Calu3 (cell line): ENCODE results near the gene PARP12. TPM values are rescaled to one million over a fixed set of nuclear protein-coding genes. Genes with fewer than 3 reads are reported as not detected.
A peak's percentile ranks its signal among the peaks of the same experiment; 100 is the strongest.

Experiments
- BruUV-seq: library from RNA; stranded (reverse); fragments of 400-500 nt; replicated peaks from 2 replicates; lab custom pipeline; 2021; lab: Mats Ljungman, UMichigan
- CTCF ChIA-PET: fragments of 300-600 bp; sonication (Branson Sonifier 250); formaldehyde crosslinking; loops from one replicate; lab custom pipeline; 2022; ENCODE audit warnings: antibody characterized with exemption; lab: Charles Lee
- DNase-seq: peaks from one replicate; pipeline ENCODE4 v3.0.0; 2022
- H3K27ac Mint-ChIP-seq: one replicate; pipeline ENCODE4 v1.8.0; 2022; ENCODE audit warnings: mixed read lengths; ENCODE audit not compliant: unreplicated experiment
- H3K27me3 Mint-ChIP-seq: one replicate; pipeline ENCODE4 v1.8.0; 2022; ENCODE audit warnings: mixed read lengths; ENCODE audit not compliant: unreplicated experiment
- H3K36me3 Mint-ChIP-seq: one replicate; pipeline ENCODE4 v1.8.0; 2022; ENCODE audit warnings: mild to moderate bottlenecking, moderate library complexity, mixed read lengths; ENCODE audit not compliant: insufficient read depth, unreplicated experiment
- H3K4me1 Mint-ChIP-seq: one replicate; pipeline ENCODE4 v1.8.0; 2022; ENCODE audit warnings: mild to moderate bottlenecking, low read depth, mixed read lengths; ENCODE audit not compliant: unreplicated experiment
- H3K4me3 Mint-ChIP-seq: one replicate; pipeline ENCODE4 v1.8.0; 2022; ENCODE audit warnings: mild to moderate bottlenecking, low read depth, moderate library complexity, mixed read lengths; ENCODE audit not compliant: unreplicated experiment
- H3K9me3 Mint-ChIP-seq: one replicate; pipeline ENCODE4 v1.8.0; 2022; ENCODE audit warnings: low read depth, mixed read lengths; ENCODE audit not compliant: unreplicated experiment
- intact Hi-C: fragments of 100-400 bp; cut with micrococcal nuclease; formaldehyde crosslinking; loops from one replicate; pipeline ENCODE4 v1.10.0; 2022; ENCODE audit not compliant: unreplicated experiment
- total RNA-seq: library from RNA; stranded (reverse); gene quantifications from 2 replicates; pipeline ENCODE4 v1.2.3, GENCODE V29; 2022
- TF ChIP-seq, protein P1 (sequence below): fragments of 200-600 bp; IDR thresholded peaks from one replicate; pipeline ENCODE4 v1.8.0; 2022; ENCODE audit warnings: antibody characterized with exemption; ENCODE audit not compliant: unreplicated experiment

The PARP12 gene
- total RNA-seq, 1 experiment from 2014 or later, result 66.6 TPM

DNA sequence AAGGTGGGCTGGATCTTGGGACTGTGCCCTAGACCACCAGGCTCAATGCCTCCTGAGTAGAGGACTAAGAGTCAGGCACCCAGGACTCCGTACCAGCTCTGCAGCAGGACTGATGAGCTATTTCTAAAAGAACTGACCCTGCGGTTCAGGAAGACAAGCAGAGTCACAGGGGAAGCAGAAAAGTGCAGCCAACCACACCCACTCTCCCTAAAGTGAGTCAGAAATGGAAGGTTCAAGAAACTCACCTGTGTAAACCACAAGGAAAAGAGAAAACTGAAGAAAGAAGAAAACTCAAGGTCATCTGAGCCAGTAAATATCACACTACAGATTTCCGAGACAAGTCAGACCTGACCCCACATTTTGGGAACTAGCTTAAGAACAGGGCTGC, 2.5 kb downstream of the PARP12 start:
- no TSS peak for BruUV-seq
- no peak for DNase-seq
- H3K4me1 Mint-ChIP-seq, result peaks cover 37% of the 10 kb centered on the region
- intact Hi-C loops, result loop anchor here (5.0 kb wide), 1 partner anchor 172 kb away; no protein-coding TSS in a partner anchor
- peak overlapping the region; percentile 55 for H3K4me3 Mint-ChIP-seq
- no peaks in the 10 kb centered on the region for H3K9me3 Mint-ChIP-seq
- TF ChIP-seq, protein P1, sequence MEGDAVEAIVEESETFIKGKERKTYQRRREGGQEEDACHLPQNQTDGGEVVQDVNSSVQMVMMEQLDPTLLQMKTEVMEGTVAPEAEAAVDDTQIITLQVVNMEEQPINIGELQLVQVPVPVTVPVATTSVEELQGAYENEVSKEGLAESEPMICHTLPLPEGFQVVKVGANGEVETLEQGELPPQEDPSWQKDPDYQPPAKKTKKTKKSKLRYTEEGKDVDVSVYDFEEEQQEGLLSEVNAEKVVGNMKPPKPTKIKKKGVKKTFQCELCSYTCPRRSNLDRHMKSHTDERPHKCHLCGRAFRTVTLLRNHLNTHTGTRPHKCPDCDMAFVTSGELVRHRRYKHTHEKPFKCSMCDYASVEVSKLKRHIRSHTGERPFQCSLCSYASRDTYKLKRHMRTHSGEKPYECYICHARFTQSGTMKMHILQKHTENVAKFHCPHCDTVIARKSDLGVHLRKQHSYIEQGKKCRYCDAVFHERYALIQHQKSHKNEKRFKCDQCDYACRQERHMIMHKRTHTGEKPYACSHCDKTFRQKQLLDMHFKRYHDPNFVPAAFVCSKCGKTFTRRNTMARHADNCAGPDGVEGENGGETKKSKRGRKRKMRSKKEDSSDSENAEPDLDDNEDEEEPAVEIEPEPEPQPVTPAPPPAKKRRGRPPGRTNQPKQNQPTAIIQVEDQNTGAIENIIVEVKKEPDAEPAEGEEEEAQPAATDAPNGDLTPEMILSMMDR, result no peak
- H3K36me3 Mint-ChIP-seq, result peaks cover 33% of the 10 kb centered on the region
- H3K27me3 Mint-ChIP-seq, result no peaks in the 10 kb centered on the region
- CTCF ChIA-PET, result interaction anchor here (0.6 kb wide), 3 partner anchors 15 to 1581 kb away, joined by 3 to 4 read pairs (median 3); no protein-coding TSS in a partner anchor
- H3K27ac Mint-ChIP-seq, result peak overlapping the region; percentile 55

DNA sequence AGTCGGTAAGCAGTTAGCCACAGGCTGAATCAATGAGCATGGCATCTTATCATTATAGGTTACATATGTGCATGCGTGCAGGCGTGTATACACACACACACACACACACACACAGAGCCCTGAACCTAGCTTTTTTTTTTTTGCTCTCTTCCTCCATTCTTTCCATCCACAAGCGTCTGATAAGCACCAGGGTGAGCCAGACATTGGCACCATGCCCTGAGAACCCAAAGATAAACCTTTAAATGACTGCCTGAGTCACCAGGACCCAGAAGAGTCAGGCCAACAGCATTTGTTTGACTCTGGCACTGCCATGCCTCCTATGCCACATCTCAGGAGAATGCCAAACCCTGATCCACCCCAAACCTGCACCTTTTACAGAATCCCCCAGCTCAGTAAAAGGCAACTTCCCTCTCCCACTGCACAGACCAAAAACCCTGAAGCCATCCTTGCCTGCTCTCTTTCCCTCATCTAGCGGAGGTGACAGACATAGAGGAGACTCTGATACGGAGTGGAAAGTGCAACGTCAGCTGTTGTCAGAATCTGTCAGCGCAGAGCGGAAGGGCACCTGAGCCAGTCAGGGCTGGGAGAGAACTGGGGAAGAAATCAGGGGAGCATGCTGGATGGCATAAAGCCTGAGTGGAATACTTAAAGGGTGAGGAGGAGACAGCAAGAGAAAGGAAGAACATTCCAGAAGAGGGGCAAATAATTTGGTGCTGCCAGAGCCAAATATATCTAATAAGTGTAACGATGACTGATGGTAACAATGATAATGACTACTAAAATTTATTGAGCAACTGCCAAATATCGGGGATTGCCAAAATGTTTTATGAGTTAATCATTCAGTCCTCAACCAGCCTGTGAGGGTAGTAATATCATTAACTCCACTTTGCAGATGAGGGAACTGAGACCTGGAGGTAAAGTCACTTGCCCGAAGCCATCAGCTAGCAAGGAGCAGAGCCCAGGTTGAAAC, 3.2 kb downstream of the PARP12 start:
- no peaks in the 10 kb centered on the region for H3K27me3 Mint-ChIP-seq
- H3K4me3 Mint-ChIP-seq, result peak overlapping the region; percentile 55
- intact Hi-C loops, result loop anchor here (5.0 kb wide), 2 partner anchors 173 to 418 kb away; partner anchors contain the start of gene MKRN1
- CTCF ChIA-PET, result interaction anchor here (0.6 kb wide), 5 partner anchors 15 to 1581 kb away, joined by 3 to 4 read pairs (median 3); no protein-coding TSS in a partner anchor
- H3K27ac Mint-ChIP-seq, result peak overlapping the region; percentile 55
- no peaks in the 10 kb centered on the region for H3K9me3 Mint-ChIP-seq
- DNase-seq, result peak; percentile 89
- TF ChIP-seq, protein P1, result no peak
- peaks cover 37% of the 10 kb centered on the region for H3K4me1 Mint-ChIP-seq
- BruUV-seq, result no TSS peak
- H3K36me3 Mint-ChIP-seq, result peaks cover 33% of the 10 kb centered on the region

DNA sequence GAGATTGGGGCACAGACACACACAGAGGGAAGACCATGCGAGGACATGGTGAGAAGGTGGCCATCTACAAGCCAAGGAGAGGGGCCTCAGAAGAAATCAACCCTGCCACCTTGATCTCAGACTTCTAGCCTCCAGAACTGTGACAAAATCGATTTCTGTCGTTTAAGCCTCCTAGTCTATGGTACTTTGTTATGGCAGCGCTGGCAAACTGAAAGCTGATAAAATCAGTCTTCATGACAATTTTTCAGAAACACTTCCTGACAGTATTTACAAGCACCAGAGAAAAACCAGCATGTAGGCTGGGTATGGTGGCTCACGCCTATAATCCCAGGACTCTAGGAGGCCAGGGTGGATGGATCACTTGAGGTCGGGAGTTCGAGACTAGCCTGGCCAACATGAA, 4.2 kb downstream of the PARP12 start:
- DNase-seq, result no peak
- TF ChIP-seq, protein P1, result no peak
- Mint-ChIP-seq H3K4me1 (peaks cover 37% of the 10 kb centered on the region), H3K9me3 (no peaks in the 10 kb centered on the region), H3K36me3 (peaks cover 33% of the 10 kb centered on the region), H3K4me3 (peak overlapping the region; percentile 55), H3K27me3 (no peaks in the 10 kb centered on the region), H3K27ac (no peak overlapping the region)
- intact Hi-C loops, result loop anchor here (5.0 kb wide), 1 partner anchor 419 kb away; the partner anchor contains the start of gene MKRN1
- BruUV-seq, result no TSS peak
- CTCF ChIA-PET, result interaction anchor here (0.6 kb wide), 2 partner anchors 34 to 223 kb away, joined by 3 to 4 read pairs; no protein-coding TSS in a partner anchor

DNA sequence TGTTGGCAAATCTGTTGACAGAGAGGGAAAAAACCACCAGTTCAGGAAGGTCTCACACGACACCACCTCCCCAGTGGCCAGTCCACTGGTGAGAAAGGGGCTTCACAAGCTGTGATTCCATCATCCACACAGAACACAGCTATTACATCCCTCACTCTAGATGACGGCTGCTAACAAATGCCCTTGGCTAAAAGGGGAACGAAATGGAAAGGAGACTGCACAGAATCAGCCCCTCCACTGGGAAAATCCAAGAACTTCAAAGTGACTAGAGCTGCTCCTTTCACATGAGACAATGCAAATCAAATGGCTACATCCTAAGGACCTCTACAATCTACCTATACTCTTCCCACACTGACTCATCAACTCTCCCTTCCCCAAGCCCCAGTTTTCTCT, 5.6 kb downstream of the PARP12 start:
- no peak for DNase-seq
- intact Hi-C loops, result loop anchor here (5.0 kb wide), 1 partner anchor 420 kb away; the partner anchor contains the start of gene MKRN1
- Mint-ChIP-seq H3K27me3 (no peaks in the 10 kb centered on the region), H3K27ac (no peak overlapping the region), H3K4me1 (peaks cover 37% of the 10 kb centered on the region), H3K4me3 (no peak overlapping the region), H3K36me3 (peaks cover 19% of the 10 kb centered on the region), H3K9me3 (no peaks in the 10 kb centered on the region)
- BruUV-seq, result no TSS peak
- CTCF ChIA-PET, result no interaction called here
- TF ChIP-seq, protein P1, result no peak
